Hepatocyte (in vitro differentiated cells): ENCODE results near the gene MAP7.
"Not testable (repeated sequence)": the region's sequence is repeated elsewhere in the genome, so short reads cannot be mapped to it uniquely, and the experiment has no call there.

Source experiments
- EZH2 ChIP-seq: fragments of 200-600 bp; sonication (generic); IDR thresholded peaks from 2 replicates; pipeline ENCODE4 v1.6.1; 2016; ENCODE audit warnings: antibody characterized with exemption, mild to moderate bottlenecking, borderline replicate concordance
- EZH2phosphoT487 ChIP-seq: fragments of 200-600 bp; sonication (generic); IDR thresholded peaks from one replicate; pipeline ENCODE4 v1.6.1; 2018; ENCODE audit warnings: antibody characterized with exemption, mild to moderate bottlenecking, low read depth, moderate library complexity; ENCODE audit not compliant: unreplicated experiment, severe bottlenecking
- TF ChIP-seq, protein P1 (sequence below): fragments of 200-600 bp; sonication (generic); IDR thresholded peaks from 2 replicates; pipeline ENCODE4 v1.5.1; 2016; ENCODE audit warnings: antibody characterized with exemption, mild to moderate bottlenecking; ENCODE audit not compliant: poor library complexity

DNA sequence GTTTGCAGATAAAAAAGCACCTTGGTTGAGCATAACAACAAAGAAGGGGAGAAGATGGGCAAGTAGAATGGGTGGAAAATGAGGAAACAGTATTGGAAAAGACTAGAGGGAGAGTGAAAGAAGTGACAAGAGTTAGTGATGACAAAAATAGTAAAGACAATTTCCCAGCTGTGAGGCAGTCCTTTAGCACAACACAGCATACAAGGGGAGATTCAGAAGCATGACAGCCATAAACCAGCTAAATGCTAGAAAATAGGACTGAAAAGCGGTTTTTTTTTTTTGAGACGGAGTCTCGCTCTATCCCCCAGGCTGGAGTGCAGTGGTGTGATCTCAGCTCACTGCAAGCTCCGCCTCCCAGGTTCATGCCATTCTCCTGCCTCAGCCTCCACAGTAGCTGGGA lies 174.4 kb downstream of the MAP7 start:
- TF ChIP-seq, protein P1, sequence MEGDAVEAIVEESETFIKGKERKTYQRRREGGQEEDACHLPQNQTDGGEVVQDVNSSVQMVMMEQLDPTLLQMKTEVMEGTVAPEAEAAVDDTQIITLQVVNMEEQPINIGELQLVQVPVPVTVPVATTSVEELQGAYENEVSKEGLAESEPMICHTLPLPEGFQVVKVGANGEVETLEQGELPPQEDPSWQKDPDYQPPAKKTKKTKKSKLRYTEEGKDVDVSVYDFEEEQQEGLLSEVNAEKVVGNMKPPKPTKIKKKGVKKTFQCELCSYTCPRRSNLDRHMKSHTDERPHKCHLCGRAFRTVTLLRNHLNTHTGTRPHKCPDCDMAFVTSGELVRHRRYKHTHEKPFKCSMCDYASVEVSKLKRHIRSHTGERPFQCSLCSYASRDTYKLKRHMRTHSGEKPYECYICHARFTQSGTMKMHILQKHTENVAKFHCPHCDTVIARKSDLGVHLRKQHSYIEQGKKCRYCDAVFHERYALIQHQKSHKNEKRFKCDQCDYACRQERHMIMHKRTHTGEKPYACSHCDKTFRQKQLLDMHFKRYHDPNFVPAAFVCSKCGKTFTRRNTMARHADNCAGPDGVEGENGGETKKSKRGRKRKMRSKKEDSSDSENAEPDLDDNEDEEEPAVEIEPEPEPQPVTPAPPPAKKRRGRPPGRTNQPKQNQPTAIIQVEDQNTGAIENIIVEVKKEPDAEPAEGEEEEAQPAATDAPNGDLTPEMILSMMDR = not testable (repeated sequence)
- TF ChIP-seq EZH2phosphoT487, EZH2: not testable (repeated sequence)
